Germinal center (tissue), 1 donor: ENCODE measurements around the gene DENND1A.
"Not testable (repeated sequence)": the region's sequence is repeated elsewhere in the genome, so short reads cannot be mapped to it uniquely, and the experiment has no call there.

Experiments used
- DNase-seq: peaks from one replicate; pipeline ENCODE4 v3.0.0; 2012; ENCODE audit warnings: mixed read lengths, low spot score

The DENND1A gene

DNA sequence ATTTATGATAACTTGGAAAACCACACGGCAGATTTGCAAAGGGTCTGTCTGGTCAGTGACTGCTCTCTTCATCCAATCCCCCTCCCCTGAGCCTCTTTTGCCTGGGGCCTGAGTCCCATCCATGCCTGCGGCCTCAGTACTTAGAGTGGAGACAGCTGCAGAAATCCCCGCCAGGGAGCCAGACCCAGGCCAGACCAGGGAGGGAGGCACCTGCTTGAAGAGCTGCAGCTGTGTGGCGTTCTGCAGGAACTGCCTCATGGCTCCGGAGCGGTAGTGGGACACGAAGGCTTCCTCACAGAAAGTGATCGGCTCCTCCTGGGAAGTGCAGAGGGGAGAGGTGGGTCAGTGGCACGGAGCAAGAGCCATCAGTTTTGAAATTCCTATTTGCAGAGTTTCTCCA is 472.3 kb downstream of the DENND1A start:
- no peak for DNase-seq

DNA sequence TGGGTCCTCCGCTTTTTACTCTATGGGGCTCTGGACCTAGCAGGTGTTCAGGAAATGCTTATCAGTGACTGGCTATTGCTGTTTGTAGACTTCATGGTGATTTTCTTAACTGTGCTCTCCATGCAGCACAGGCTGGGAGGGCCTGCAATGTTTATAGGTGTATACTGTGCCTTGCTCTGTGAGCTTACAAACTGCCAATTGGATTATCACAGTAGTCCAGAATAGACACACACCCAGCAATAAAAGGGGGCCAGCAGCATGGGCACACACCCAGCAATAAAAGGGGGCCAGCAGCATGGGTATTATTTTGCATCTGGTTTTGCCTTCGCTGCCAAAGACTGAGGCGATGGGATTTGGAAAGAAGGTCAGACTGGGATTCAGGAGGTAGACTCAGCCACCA is 473.9 kb downstream of the DENND1A start:
- no peak for DNase-seq

DNA sequence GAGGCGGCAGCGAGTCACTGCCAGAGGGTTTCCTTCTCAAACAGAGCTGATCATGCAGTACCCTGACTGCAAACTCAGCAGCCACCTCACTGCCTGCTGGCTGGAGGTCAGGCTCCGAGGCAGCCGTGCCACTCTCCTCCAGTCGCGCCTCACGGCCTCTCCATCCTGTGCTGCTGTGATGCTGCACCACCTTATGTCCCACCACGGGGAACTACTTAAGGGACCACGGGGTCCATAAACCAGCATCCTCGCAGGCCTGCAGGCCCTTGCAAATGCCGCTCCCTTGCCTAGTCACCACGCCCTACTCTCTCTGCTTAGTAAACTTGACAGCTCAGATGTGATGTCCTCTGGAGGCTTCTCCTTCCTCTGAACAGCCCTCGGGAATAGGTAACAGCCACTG is 474.7 kb downstream of the DENND1A start:
- no peak for DNase-seq

DNA sequence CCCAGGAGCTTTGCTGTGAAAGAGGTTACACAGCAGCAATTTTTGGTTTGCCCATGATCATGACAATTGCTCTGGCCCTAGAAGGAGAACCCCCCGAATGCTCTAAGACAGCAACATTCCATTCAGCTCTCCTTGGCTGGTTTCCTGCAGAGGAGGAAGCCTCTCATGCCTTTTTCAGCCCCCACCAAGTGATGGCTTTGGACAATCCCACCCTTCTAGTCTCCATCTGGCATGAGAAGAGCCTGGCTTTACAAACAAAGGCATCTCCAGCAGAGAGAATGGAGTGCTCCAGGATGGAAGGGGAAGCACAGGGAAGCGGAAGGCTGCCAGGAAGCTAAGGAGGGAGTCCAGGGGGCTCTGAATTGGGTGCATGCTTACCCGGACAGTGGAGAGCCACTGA is 475.6 kb downstream of the DENND1A start:
- no peak for DNase-seq

DNA sequence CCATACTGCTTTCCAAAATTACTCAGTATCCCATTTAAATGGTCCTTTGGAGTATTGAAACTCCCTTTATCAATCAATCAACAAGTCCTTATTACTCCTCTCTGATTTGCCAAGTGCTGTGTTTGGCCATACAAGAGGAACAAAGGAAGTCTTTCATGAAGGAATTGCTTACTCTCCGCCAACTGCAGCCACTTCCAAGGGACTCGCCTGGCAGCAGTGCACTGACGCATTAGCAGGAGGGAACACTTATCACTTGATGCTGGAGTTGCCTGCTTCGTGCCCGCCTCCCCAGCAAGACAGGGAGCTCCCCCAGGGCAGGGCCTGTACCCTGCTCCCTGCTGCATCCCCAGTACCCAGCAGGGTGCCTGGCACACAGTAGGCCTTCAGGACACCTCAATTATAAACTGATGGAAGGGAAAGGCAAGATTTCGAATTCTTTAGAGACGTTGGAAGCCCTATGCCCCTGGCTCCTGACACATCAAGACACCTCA is 476.1 kb downstream of the DENND1A start:
- DNase-seq: no peak

DNA sequence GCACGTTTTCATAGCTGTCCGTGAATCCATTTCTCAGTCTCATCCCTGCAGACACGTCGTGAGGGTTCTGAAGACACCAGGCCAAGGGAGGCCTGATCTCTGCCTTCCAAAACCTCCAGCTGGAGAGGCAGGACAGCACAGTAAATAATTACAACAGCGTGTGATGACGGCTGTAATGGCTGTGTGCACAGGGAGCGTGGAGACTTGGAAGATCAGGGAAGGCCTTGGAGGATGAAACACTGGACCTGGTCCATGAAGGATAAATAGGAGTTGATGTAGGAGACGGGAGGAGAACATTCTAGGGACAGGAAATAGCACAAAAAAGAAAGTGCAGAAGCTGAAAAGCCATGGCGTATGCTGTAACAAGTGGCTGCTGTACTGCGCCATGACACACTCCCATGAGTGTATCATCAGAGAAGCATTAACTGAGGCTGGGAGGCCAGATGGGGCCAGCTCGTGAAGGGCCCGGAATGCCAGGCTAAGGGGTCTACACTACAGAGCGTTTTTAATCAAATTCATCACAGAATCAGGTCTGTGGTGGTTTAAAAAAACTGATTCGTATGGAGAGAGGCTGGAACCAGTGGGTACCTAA is 476.8 kb downstream of the DENND1A start:
- DNase-seq: no peak

DNA sequence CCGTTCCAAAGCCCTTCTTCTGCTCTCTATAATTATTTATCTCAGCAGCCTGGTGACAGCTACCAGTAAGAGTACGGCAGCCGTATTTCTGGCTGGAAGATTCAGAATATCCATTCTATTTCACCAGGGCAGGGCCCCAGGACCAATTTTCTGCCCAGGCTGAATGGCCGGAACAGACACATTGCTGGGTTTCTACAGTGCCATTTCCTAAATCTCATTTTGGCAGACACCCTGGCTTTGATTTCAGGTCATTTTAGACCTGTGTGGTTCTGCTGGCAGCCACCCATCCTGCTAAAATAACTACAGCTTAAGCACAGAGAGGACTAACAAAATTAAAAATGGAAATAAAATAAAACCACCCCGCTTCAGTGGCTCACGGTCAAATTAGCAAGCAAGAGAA is 478.9 kb downstream of the DENND1A start:
- no peak for DNase-seq

DNA sequence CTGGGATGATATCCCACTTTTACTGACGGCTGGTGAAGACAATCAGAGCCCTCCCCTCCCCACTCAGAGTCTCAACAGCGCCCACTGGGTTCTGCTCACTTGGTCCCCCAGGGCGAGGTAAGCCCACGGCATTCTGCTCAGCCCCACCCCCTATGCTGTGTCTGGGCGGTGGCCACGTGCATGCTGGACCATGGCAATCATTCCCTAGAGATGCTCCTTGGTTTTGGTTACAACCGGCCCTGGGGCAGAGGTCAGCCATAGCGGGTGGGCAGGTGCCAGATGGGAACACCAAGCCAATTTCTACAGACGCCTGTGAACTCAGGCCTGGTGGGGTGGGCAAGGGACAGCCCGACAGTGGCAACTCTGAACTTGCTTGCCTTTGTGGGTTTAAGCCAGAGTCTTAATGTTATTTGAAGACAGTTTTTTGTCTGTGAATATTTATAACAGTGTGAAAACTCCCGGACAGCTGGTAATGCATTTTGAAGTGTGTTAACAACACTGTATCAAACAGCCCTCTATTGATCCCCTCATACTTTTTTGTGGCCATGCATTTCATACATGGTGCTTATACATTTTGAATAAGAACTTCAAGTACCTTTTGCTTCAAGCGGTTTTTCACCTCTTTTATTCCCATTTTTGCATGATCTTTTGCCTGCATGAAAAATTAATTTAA is 479.7 kb downstream of the DENND1A start:
- no peak for DNase-seq

DNA sequence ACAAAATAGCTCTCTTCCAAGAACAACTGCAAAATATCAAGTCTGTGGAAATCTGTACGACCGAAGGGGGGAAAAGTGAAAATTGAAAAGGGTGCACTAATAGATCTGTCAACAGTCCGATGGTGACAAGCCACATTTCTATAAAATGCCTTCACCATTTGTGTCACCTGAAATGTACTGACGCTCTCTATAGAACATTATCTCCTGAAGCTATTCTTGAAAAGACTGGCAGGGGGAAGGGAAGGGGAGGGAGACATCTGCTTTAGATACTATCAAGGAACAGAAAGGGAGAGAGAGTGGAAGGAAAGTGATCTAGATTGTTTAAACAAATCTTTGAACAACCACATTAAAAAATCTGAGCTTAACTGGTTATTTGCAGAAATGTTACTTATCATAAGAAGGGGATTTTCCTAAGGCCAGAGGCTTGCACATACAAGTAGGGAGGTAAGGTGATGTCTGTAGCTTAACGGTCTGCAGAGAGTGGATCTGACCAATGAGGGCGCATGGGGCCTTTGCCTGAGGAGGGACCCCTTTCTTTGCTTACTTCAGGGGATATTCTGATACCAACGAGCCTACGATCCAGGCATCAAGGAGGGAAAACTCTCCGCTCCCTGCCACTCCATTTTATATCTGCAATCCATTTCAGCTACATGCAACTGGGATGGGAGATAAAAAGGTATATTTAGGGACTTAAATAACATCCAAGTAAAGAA is 481.8 kb downstream of the DENND1A start:
- DNase-seq: no peak

DNA sequence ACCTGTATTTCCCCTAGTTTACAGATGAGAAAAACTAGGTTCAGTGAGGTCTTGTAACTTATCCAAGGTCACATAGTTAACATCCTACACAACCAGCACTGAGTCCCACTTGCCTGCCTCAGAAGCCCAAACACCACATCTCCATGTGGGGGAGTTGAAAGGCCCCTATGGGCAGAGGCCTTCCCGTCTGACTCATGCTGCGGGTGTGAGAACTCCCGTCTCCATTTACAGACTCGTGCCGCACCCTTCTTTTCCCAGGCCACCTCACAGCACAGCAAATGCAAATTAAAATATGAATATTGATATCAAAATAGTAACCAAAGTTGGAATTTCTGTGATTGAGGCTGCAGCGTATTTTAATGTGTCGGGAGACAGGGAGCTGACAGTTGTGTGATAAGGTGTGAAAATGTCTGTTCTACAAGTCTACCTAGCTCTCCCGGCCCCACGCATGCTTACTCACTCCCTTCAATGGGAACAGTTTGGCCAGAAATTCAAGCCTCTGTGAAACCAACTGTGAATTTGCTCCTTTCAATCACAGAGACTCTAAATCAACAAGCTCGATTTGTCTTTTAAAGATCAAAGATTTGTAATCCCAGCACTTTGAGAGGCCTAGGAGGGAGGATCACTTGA is 483.8 kb downstream of the DENND1A start:
- no peak for DNase-seq

DNA sequence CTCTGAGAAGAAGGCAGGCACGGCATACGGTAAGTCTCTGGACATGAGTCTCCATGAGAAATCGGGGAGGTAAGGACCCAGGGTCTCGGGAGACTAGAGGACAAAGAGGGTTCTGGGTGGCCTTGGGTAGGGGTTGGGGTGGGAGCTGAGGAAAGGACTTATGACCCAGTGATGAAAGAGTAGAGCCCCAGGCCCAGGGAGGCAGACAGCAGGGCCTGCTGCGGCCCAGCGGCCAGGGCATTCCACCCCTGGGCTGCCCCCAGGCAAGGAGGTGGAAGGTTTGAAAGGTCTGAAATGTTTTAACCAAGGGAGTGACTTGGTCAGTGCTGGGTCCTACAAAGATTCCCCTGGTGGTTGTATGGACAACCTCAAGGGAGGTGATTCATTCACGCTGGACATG is 484.8 kb downstream of the DENND1A start:
- no peak for DNase-seq

DNA sequence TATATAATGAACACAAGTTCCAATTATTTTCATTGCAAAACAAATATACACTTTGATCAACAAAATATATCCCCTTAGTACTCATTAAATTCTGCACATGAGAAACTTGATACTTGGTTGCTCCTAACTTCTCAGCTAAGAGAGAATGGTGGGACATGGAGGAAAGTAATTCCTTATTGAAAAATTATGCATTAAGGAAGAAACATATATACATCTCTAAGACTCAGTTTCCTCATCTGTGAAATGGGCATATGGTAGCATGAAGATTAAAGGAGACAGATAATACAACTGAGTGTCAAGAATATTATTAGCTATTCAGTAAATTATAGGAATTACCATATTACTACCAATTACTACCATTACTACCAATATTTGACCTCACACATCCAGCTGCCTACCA is 488.2 kb downstream of the DENND1A start:
- DNase-seq: no peak

DNA sequence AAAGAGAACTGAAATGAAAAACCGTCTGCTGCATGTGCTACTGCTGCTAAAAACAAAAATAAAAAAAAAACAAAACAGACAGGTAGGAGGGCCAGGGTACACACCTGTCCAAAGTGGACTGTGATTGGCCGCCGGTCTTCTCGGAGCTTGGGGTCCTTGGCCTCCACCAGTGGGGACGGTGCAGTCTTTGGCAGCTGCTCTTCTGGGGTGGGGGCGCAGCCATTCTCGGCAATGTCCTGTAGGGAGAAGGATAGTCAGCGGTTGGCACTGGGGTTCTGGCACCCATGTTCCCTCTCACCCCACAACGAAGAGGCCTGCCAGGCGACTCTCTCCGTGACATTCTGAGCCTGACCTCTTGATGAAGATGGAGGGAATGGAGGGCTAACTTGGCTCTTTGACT is 489.7 kb downstream of the DENND1A start:
- DNase-seq: no peak

DNA sequence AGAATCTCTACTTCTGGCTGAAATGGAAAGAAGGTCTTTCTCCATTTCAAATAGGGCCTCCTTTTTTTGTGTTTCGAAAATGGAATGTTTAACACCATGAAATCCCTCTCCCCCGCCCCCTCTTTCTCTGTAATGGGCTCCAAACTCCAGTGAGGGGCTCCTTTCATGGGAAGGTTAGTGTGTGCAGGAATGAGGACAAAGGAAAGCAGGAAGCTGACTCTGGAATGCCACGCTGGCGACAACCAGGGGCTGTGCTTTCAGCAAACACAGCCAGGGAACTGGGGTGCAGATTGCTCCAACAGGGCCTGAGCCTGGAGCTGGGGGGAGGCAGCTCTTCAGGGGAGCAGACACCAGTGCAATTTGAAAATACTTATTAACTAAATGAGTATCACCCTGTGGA is 491.1 kb downstream of the DENND1A start:
- no peak for DNase-seq

DNA sequence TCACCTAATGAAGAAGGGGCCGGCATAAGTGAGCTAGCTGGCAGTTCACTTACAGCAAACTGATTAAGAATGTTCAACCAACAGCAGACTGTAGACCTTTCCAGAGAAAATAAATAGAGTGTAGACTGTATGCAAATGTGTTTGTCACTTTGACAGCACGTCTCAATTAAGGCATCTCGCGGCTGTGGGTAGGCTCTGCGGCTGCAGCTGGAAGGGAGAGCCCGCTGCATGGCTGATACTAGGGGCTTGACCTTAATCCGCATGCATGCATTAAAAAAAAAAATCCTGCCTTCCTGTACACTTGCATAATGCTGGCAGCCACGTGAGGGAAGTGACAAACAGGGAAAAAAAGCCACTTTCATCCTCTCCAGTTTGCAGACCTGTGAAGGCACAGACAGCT is 491.6 kb downstream of the DENND1A start:
- DNase-seq: no peak

DNA sequence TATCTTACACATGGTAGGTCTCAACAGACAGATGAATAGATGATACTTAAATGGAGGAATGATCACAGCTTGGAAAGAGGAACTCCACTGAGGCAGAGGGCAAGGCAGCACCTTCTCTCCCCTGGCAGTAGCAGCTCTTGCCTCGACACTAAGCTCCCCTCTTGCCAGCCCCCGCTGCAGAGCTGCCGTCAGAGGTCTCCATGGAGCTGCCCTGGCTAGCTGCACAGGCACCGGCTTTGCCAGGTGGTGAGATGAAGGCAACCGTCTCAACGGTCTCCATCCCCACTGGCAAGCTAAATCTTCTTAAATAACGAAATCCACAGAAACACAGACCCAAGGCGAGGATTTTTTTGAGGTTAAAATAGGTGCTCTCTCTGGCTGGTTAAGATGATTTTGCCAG is 492.7 kb downstream of the DENND1A start:
- DNase-seq: no peak

DNA sequence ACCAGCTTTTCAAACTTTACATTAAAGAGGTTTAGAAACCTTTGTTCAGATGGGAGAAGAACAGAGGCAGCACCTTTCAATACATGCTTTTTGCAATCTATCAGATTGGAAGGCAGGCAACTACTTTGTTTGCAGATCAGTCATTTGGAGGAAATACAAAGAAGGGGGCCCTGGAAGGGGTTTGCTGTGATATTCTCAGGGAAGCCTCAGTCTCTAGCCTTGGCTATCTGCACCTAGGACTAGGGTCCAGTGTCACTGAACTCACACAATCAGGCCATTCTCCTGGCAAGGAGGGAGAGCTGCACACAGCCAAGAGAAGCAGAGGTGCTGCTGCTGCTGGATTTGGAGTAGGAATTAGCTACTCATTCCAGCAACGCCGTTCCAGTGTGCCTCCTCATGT is 494.5 kb downstream of the DENND1A start:
- no peak for DNase-seq

DNA sequence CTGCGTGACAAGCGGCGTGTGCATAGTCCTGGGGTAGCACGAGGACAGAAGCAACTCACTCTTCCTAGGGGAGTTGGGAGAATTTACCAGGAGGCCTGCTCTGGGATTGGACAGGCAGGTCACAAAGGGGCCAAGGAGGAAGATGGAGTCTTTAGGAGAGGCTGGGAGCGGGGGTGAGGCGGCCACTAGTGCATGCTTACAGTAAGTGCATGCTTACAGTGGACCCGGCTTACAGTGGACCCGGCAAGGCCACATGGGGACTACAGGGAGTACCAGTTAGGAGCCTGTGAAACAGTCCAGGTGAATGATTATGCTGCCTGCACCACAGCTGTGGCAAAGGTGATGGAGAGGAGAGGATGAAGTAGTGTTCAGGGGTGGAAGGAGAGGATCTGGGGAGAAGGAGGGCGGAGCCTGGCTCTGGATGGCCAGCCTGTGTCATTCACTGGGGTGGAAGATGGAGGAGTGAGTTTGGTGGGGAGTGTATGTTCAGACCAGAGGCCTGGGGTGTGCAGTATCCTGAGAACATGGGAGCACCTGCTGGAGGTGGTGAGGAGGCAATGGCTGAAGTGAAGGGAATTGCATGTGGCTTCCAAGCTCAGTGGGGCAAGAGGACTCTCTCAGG is 495.2 kb downstream of the DENND1A start:
- DNase-seq: no peak

DNA sequence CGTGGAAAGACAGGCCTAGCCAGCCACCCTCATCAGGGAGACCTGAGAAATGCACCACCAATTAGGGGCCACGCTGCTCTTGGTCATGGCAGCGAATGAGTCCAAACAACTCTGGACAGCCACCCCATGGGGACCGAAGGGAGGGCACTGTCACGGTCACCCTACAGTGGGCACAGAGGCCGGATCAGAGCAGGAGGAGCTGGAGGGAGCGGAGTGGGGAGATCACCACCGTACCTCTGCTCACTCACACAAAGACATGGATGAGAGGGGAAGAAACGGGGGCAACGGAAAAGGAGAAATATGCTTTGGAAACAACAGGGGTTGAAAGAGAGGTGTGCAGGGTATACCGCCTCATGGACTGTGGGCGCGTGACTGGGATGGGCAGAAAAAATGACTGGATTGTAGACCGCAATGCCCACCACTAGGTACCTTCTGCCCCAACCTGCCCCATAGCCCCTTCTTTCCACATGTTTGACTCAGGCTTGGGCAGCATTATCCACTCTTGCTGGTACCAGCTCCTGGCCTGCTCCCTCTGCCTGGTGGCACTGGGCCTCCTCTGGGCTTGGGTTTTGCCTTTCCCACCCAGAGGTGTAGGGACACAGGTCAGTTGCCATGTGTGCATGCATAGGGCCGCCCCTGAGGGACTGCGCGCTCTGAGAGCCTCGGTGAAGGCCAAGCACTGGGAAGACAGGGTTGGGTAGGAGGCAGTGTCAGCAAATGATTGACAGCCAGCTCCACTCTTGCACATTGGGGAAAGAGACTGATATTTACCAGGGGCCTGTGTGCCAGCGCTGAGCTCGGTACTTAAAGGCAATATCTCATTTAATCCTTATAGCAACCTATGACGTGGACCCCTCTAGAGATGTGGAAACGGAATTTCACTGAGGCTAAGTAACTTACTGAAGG is 497.3 kb downstream of the DENND1A start:
- DNase-seq: no peak

DNA sequence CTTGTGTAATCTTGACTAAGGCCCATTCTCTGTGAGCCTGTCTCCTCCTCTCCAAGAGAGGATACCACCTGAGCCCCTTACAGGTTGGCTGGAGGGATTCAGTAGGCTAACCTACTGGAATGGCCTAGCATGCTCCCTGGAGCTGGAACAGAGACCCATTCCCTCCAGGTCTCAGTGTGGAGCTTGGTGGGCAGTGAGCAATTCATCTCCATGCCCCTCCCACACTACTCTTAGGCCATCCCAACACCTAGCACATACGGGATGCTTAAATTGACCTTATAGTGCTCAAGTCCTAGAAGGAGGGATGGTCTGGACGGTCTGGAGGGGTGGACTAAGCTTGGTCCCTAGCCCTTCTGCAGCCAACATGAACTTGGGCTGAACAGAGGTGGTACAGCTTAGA is 498.3 kb downstream of the DENND1A start:
- no peak for DNase-seq

DNA sequence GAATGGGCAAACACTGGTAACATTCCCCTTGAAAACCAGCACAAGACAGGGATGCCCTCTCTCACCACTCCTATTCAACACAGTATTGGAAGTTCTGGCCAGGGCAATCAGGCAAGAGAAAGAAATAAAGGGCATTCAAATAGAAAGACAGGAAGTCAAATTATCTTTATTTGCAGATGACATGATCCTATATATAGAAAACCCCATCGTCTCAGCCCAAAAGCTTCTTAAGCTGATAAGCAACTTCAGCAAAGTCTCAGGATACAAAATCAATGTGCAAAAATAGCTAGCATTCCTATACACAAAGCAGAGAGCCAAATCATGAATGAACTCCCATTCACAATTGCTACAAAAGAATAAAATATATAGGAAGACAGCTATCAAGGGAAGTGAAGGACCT is 501.5 kb downstream of the DENND1A start:
- DNase-seq: not testable (repeated sequence)
